GF-D8 (cell line): ENCODE measurements around the gene TBL1X.

ENCODE experiments used
- DNase-seq: peaks from one replicate; lab custom pipeline; 2025; lab: John Stamatoyannopoulos, UW

Gene TBL1X

GRCh38 chrX:9628779-9629493 is 164.1 kb downstream of the TBL1X start:
- no peak for DNase-seq

GRCh38 chrX:9634551-9634950 is 169.7 kb downstream of the TBL1X start:
- DNase-seq: no peak

GRCh38 chrX:9635368-9635767 is 170.5 kb downstream of the TBL1X start:
- no peak for DNase-seq

DNA sequence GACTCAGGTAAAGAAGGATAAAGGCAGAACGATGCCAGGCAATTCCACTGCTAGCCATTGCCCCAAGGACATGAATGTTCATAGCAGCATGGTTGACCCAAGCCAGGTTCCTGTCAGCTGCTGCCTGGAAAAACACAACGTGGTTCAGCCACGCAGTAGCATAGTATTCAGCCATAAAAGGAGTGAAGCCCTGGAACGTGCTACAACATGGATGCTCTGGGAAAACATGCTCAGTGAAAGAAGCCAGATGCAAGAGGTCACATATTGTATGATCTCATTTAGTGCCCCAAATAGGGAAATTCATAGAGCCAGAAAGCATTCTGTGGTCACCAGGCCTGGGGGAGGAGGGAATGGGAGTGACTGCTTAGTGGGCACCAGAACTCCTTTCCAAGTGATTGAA is 170.9 kb downstream of the TBL1X start:
- DNase-seq: no peak

DNA sequence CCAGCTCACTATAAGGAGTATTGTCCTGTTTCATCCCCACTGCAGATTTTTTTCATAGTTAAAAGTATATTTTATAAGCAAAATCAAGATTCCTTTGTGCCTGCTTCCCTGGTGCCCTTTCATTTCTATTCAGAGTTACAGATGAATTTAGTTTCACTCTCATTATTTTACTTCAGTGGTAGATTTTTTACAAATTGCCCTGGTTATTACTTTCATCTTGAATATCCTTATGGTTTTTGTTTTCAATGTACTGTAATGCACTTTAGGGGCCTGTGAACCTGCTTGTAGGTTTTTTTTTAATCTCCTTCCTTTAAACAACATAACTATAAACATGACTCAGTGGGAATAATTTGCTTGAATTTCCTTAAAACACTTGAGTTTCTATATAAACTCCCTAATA is 174.0 kb downstream of the TBL1X start:
- DNase-seq: no peak

- DNase-seq: no peak
These were observed 177.6 kb downstream of the TBL1X start for GRCh38 chrX:9642270-9642995.

DNA sequence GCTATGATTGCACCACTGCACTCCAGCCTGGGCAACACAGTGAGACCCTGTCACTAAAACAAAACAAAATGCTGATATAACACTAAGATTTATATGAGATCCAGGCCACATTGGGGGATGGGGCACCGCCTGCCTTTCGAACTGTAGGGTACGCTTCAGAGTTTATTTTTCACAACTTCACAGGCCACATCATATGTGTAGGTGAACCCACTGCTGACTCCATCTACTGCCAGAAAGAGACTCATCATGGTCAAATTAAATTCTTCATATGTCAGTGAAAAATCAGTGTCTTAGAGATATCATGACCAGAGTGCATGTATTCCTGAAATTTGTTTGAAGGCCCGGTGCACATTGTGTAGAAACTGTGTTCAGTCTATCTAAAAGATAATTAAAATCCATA is 178.9 kb downstream of the TBL1X start:
- no peak for DNase-seq

DNA sequence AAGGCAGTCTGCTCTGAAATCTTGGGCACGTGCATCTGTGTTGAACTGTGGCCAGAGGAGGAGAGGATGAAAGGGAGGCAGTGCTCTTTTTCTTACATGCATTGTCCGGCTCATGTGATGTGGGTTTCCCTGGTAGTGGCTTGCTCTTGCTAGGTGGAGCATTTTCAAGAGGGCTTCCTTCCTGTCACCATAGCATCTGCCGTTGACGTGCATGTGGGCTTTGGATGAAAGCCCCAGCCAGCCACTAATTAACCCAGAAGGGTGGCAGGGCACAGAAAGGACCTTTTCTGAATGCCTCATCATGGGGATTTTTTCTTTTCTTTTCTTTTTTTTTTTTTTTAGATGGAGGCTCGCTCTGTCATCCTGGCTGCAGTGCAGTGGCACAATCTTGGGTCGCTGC is 179.5 kb downstream of the TBL1X start:
- no peak for DNase-seq

DNA sequence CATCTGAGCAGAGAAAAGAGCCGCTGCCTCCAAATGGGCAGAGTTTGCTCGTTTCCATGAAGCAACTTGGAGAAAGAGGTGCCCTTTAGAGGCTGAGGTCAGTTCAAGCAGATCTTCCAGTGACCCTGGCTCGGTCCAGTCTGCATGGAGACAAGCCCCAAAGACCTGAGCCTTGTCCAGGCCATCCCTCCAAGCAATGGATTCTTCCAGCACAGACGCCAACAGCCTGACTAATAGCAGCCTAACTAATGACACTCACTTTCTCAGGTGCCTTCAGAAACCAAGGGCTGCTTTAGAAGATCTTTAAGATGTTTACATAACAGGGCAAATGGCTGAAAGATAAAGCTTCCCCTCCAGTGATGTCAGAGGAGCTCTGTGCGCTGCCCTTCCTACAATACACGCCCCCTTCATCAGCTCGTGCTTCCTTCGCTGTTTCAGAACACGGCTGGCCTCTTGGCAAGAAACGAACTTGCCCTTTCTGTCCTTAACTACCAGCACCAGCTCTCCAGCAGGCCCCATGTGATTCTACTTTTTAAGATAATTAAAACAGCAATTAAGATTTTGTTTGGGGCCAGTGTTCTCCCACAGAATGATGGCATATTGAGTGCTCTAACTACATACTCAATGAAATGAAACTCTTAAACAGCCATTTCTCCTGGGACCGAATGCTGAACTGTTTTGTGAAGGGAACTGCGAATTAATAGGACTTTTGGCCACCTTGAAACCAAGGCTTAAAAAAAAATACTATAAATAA is 181.8 kb downstream of the TBL1X start:
- no peak for DNase-seq

DNA sequence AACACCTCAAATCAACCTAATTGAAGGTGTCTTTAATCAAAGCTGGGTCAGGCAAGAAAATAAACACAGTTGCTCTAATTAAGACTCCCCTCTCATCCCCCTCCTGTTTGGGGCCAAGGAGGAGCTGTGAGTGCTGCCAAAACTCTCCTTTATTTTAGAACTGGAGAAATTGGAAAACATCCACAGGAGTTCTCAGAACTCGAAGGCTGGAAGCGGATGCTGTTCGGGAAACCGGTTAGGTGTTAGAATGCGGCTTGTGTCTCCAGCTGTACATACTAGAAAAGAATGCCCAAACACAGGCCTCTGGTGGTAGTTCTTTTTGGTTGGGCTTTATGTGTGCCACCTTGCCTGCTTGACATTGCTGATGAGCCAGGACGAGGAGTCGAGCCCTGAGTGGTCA is 182.6 kb downstream of the TBL1X start:
- no peak for DNase-seq

- no peak for DNase-seq
These were observed 185.2 kb downstream of the TBL1X start for GRCh38 chrX:9650091-9650490.

DNA sequence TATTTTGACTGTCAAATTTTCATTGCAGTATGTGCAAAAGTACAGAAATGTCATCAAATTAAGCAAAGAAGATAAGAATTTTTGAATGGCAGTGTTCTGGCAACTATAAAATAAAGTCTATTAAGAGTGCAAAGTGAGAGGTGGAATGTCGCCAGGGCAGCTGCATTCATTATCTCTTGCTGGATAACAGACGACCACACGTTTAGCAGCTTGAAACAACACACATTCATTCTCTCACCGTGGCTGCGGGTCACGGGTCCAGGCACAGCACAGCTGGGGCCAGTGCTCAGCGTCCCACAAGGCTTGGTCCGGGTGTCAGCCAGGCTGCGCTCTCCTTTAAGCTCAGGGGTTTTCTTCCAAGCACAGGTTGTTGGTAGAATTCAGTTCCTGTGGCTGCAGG is 186.9 kb downstream of the TBL1X start:
- no peak for DNase-seq

DNA sequence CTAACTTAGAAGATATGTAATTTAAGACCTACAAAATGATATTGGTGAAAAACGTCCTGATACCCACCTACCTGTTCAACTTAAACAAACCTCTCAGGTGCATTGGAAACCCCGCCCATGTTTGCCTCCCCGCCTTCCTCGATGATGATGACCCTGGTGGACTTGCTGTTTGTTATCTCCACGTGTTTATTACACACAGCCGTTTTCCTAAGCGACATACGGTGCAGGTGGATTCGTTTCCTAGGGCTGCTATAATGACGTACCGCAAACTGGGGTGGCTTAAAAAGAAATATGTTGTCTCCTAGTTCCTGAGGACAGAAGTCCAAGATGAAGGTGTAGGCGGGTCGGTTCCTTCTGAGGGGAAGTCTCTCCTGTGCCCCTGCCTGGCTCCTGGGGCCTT is 190.1 kb downstream of the TBL1X start:
- no peak for DNase-seq

DNA sequence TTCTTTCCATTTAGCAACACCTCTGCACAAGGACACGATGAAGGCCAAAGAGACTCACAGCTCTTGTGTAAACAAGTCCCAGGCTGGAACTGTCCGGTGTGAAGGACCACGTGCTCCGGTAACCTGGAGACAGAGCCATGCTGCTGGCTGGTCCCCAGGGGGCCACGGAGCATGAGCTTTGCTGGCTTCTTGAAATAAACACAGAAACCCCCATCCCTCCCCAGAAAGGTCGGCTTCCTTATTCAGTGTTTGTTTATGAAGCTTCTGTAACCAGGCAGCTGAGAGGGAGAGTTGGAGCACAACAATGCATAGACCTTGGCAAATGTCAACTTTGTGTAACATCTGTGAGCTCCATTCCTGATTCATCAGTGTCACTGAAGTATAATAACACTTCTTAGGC is 191.4 kb downstream of the TBL1X start:
- DNase-seq: no peak

- DNase-seq: no peak
These were observed 192.0 kb downstream of the TBL1X start for GRCh38 chrX:9656871-9657270.

DNA sequence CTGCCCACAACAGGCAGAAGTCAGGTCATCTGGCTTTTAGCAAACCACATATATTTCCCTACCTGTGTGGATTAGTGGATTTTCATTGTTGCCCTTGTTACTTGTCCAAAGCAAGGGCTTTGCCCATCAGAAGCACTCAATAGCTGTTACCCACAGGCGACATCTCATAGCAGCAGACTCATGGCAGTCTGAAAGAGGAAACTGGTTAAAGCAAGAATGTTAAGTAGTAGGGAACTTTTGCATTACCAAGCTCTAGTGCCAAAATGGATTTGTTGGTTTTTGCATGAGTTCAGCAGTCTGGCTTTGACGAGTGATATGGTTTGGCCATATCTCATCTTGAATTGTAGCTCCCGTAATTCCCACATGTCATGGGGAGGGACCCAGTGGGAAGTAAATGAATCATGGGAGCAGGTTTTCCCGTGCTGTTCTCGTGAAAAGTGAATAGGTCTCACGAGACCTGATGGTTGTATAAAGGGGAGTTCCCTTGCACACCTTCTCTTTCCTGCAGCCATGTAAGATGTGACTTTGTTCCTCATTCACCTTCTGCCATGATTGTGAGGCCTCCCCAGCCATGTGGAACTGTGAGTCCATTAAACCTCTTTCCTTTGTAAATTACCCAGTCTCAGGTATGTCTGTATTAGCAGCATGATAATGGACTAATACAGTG is 192.9 kb downstream of the TBL1X start:
- DNase-seq: no peak

- no peak for DNase-seq
These were observed 193.6 kb downstream of the TBL1X start for GRCh38 chrX:9658409-9658808.

DNA sequence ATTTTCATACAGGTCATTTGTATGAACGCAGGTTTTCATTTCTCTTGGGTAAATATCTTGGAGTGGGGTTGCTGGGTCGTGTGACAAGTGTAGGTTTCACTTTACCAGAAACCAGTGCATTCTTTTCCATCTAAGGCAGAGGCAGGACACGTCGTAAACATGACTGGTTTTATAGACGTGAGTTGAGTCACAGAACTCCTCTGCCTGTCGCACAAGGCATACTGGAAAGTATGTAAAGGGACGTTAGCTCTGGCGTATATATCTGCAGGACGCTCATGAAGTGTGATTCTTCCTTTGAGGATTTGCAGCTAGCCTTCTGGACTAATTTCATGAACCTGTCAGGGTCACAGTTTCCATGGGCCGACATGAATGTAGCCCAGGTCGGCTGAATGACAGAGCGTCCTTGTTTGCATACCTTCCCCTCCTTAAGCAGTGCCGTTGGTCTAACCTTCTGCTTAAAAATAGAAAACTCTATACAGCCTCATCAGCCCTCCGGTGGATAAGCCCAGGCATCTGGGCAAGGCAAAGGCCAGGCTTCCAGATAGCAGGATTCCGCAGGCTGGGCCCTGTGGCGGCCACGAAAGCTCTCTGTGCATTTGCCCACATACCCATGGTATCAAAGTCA is 194.8 kb downstream of the TBL1X start:
- DNase-seq: no peak

DNA sequence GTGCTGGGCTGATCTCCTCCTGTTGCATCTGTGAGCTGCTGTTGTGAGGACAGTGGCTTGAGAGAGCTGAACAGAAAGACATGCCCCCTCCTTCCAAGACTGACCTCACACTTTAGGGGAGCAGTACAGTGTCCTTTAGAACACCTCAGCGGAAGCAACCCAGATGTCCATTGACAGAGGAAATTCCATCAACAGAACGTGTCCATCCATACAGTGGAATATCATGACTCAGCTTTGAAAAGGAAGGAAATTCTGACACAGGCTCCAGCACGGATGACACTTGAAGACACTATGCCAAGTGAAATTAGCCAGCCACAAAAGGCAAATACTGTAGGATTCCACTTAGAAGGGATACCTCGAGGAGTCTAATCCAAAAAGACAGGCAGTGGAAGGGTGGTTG is 197.3 kb downstream of the TBL1X start:
- no peak for DNase-seq

GRCh38 chrX:9663216-9663615 is 198.4 kb downstream of the TBL1X start:
- no peak for DNase-seq

GRCh38 chrX:9664224-9664623 is 199.4 kb downstream of the TBL1X start:
- DNase-seq: no peak

- no peak for DNase-seq
These were observed 200.3 kb downstream of the TBL1X start for GRCh38 chrX:9665113-9665512.
